HepG2 (cell line): ENCODE measurements around the gene CKAP5. TPM values are rescaled to one million over a fixed set of nuclear protein-coding genes. Genes with fewer than 3 reads are reported as not detected.

ENCODE experiments used
- BRD4 ChIP-seq: sonication (generic); formaldehyde crosslinking; IDR thresholded peaks from 2 replicates; pipeline ENCODE4 v1.4.0; 2020; ENCODE audit warnings: missing genetic modification reagents
- CREM ChIP-seq, 2 experiments: sonication (generic) in 1 of 2; formaldehyde crosslinking in 1 of 2; IDR thresholded peaks; 2 replicates each; pipeline versions ENCODE4 v1.4.0 to v1.6.1; 2016 to 2020; ENCODE audit warnings: antibody characterized with exemption in 1 of 2, mild to moderate bottlenecking in 1 of 2, missing genetic modification reagents in 1 of 2
- HMGXB4 ChIP-seq, 2 experiments: sonication (generic) in 1 of 2; formaldehyde crosslinking in 1 of 2; IDR thresholded peaks; 2 replicates each; pipeline versions ENCODE4 v1.4.0 to v1.6.1; 2018 to 2020; ENCODE audit warnings: missing genetic modification reagents in 2 of 2, borderline replicate concordance in 1 of 2, low read depth in 1 of 2, mild to moderate bottlenecking in 1 of 2, missing biosample characterization in 1 of 2
- KAT8 ChIP-seq: IDR thresholded peaks from 2 replicates; pipeline ENCODE4 v1.6.1; 2016; ENCODE audit warnings: missing genetic modification reagents, missing compliant biosample characterization
- MIER2 ChIP-seq: IDR thresholded peaks from 2 replicates; pipeline ENCODE4 v1.6.1; 2016; ENCODE audit warnings: missing biosample characterization, missing genetic modification reagents
- NAIF1 ChIP-seq: sonication (generic); formaldehyde crosslinking; IDR thresholded peaks from 2 replicates; pipeline ENCODE4 v1.5.0; 2020; ENCODE audit warnings: mild to moderate bottlenecking, missing genetic modification reagents, borderline replicate concordance
- NFIC ChIP-seq: IDR thresholded peaks from 2 replicates; pipeline ENCODE4 v1.6.1; 2012; ENCODE audit warnings: mild to moderate bottlenecking, low read length, inconsistent platforms
- NPAS2 ChIP-seq: sonication (generic); formaldehyde crosslinking; IDR thresholded peaks from 2 replicates; pipeline ENCODE4 v1.8.0; 2022; ENCODE audit warnings: mild to moderate bottlenecking, missing genetic modification reagents, borderline replicate concordance
- NR2C2 ChIP-seq: sonication (generic); formaldehyde crosslinking; IDR thresholded peaks from 2 replicates; pipeline ENCODE4 v1.4.0; 2020; ENCODE audit warnings: missing genetic modification reagents, mild to moderate bottlenecking, moderate library complexity, borderline replicate concordance
- POLR2AphosphoS5 ChIP-seq: IDR thresholded peaks from 2 replicates; pipeline ENCODE4 v1.6.1; 2012; ENCODE audit warnings: low read depth, low read length
- PRPF4 ChIP-seq: fragments of 200-400 bp; formaldehyde crosslinking; IDR thresholded peaks from 2 replicates; pipeline ENCODE4 v1.6.1; 2016; ENCODE audit warnings: low read length, low read depth; ENCODE audit not compliant: poor library complexity, severe bottlenecking
- REL ChIP-seq: sonication (generic); formaldehyde crosslinking; conservative IDR thresholded peaks from 2 replicates; pipeline ENCODE4 v1.8.0; 2022; ENCODE audit warnings: mild to moderate bottlenecking, missing genetic modification reagents, moderate library complexity
- SALL2 ChIP-seq: sonication (generic); formaldehyde crosslinking; IDR thresholded peaks from 2 replicates; pipeline ENCODE4 v1.8.1; 2023; ENCODE audit warnings: mild to moderate bottlenecking, missing genetic modification reagents, inconsistent platforms
- SAP130 ChIP-seq: IDR thresholded peaks from 2 replicates; pipeline ENCODE4 v1.6.1; 2016; ENCODE audit warnings: low read depth
- STAG1 ChIP-seq: sonication (generic); formaldehyde crosslinking; IDR thresholded peaks from 2 replicates; pipeline ENCODE4 v1.4.0; 2020; ENCODE audit warnings: missing genetic modification reagents
- TCF12 ChIP-seq, 2 experiments: fragments of 450-650 bp in 1 of 2; sonication (generic) in 1 of 2; formaldehyde crosslinking in 1 of 2; IDR thresholded peaks; 2 replicates each; pipeline versions ENCODE4 v1.6.1 to v1.8.0; 2017 to 2022; ENCODE audit warnings: antibody characterized with exemption in 1 of 2, mild to moderate bottlenecking in 1 of 2, missing genetic modification reagents in 1 of 2, moderate library complexity in 1 of 2
- ZNF138 ChIP-seq: sonication (generic); formaldehyde crosslinking; IDR thresholded peaks from 2 replicates; pipeline ENCODE4 v1.5.0; 2020; ENCODE audit warnings: mild to moderate bottlenecking, low read depth, missing genetic modification reagents
- ZNF33B ChIP-seq: sonication (generic); formaldehyde crosslinking; IDR thresholded peaks from 2 replicates; pipeline ENCODE4 v1.5.1; 2020; ENCODE audit warnings: mild to moderate bottlenecking, missing genetic modification reagents
- ZNF530 ChIP-seq: sonication (generic); formaldehyde crosslinking; IDR thresholded peaks from 2 replicates; pipeline ENCODE4 v1.5.0; 2020; ENCODE audit warnings: low read depth, mild to moderate bottlenecking, missing genetic modification reagents
- ZNF710 ChIP-seq: sonication (generic); formaldehyde crosslinking; IDR thresholded peaks from 2 replicates; pipeline ENCODE4 v1.5.0; 2020; ENCODE audit warnings: mild to moderate bottlenecking, missing genetic modification reagents, borderline replicate concordance
- ZNF788 ChIP-seq: sonication (generic); formaldehyde crosslinking; IDR thresholded peaks from 2 replicates; pipeline ENCODE4 v1.5.0; 2020; ENCODE audit warnings: mild to moderate bottlenecking, missing genetic modification reagents, borderline replicate concordance
- polyA plus RNA-seq, 8 experiments: library from polyadenylated mRNA; depleted of rRNA in 3 of 8; stranded (reverse) in 7 of 8; unstranded in 1 of 8; fragments of >200 nt; fragmentation: Illumina TruSeq in 4 of 8; extraction: Trizol in 4 of 8; gene quantifications; 2 replicates each; pipeline versions ENCODE4 v1.2.1 to v1.2.3, GENCODE V29; 2011 to 2016; ENCODE audit warnings: low read depth in 4 of 8, missing spikeins in 1 of 8, mixed read lengths in 1 of 8; ENCODE audit not compliant: insufficient read depth in 1 of 8
- total RNA-seq, 5 experiments: library from RNA; depleted of rRNA; stranded (reverse); fragments of >200 nt; fragmentation: Illumina TruSeq; extraction: Trizol; gene quantifications; 2 replicates each; pipeline ENCODE4 v1.2.3, GENCODE V29; 2016; ENCODE audit warnings: low read depth in 1 of 5
- TF ChIP-seq, protein P1 (sequence below): sonication (generic); formaldehyde crosslinking; IDR thresholded peaks from 2 replicates; pipeline ENCODE4 v1.4.0; 2020; ENCODE audit warnings: mild to moderate bottlenecking, missing genetic modification reagents

The CKAP5 gene
- total and polyA plus RNA-seq, 2 of the 13 experiments (the other 11 are each of a cell fraction or from before 2014, with no cell fraction given), result 79.2 to 103 TPM

GRCh38 chr11:46718155-46719019 lies 127.7 kb downstream of the CKAP5 start (continued):
- TF ChIP-seq ZNF710 (CRISPR knock-in tag) (no peak; the same call in 1 of the 2 replicates), POLR2AphosphoS5 (peak; percentile 72), BRD4 (peak; percentile 77; the same call in 1 of the 2 replicates), ZNF788 (peak; percentile 93; the same call in 1 of the 2 replicates), NR2C2 (CRISPR knock-in tag) (peak; percentile 71), STAG1 (CRISPR knock-in tag) (peak; percentile 37; the same call in 1 of the 2 replicates), NAIF1 (peak; percentile 90), ZNF530 (CRISPR knock-in tag) (no peak), PRPF4 (peak; percentile 43), ZNF33B (CRISPR knock-in tag) (0 out of 2 replicates have a peak, but pooled peaks have one; percentile 54), MIER2 (CRISPR knock-in tag) (peak; percentile 65; the same call in 1 of the 2 replicates), SAP130 (CRISPR knock-in tag) (peak; percentile 96), NFIC (peak; percentile 77), KAT8 (CRISPR knock-in tag) (peak; percentile 87), NPAS2 (CRISPR knock-in tag) (0 out of 2 replicates have a peak, but pooled peaks have one; percentile 64), SALL2 (CRISPR knock-in tag) (peak; percentile 36; the same call in 1 of the 2 replicates), TCF12 (IDR thresholded peaks at IDR 0.05) (no peak), TCF12 (CRISPR knock-in tag; IDR thresholded peaks at IDR 0.05) (peak; percentile 86; the same call in 1 of the 2 replicates), REL (CRISPR knock-in tag) (peak; percentile 62; the same call in 1 of the 2 replicates), CREM (IDR thresholded peaks at IDR 0.05) (peak; percentile 82), CREM (CRISPR knock-in tag; IDR thresholded peaks at IDR 0.05) (no peak), ZNF138 (CRISPR knock-in tag) (no peak), HMGXB4 (CRISPR knock-in tag; IDR thresholded peaks at IDR 0.05; ENCODE audit: borderline replicate concordance in 1 of 2, low read depth in 1 of 2) (peak; percentile 50 to 76; a peak in 2 of 4 replicates)
- TF ChIP-seq, protein P1, sequence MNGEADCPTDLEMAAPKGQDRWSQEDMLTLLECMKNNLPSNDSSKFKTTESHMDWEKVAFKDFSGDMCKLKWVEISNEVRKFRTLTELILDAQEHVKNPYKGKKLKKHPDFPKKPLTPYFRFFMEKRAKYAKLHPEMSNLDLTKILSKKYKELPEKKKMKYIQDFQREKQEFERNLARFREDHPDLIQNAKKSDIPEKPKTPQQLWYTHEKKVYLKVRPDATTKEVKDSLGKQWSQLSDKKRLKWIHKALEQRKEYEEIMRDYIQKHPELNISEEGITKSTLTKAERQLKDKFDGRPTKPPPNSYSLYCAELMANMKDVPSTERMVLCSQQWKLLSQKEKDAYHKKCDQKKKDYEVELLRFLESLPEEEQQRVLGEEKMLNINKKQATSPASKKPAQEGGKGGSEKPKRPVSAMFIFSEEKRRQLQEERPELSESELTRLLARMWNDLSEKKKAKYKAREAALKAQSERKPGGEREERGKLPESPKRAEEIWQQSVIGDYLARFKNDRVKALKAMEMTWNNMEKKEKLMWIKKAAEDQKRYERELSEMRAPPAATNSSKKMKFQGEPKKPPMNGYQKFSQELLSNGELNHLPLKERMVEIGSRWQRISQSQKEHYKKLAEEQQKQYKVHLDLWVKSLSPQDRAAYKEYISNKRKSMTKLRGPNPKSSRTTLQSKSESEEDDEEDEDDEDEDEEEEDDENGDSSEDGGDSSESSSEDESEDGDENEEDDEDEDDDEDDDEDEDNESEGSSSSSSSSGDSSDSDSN (CRISPR knock-in tag), result peak; percentile 84
